GM18505 (cell line): Measurements from ENCODE around the gene EIF4G3.
"Not testable (repeated sequence)": the region's sequence is repeated elsewhere in the genome, so short reads cannot be mapped to it uniquely, and the experiment has no call there.

Experiments
- ATAC-seq: cut with Tn5 transposase; IDR thresholded peaks from one replicate; pipeline ENCODE4 v1.9.1; 2021; ENCODE audit not compliant: unreplicated experiment
- POLR2A ChIP-seq: IDR thresholded peaks from 4 replicates; pipeline ENCODE4 v1.6.1; 2011; ENCODE audit warnings: borderline replicate concordance; ENCODE audit not compliant: insufficient read depth, insufficient read length; ENCODE audit errors: extremely low read depth

The EIF4G3 gene

GRCh38 chr1:21027805-21028204, 148.9 kb downstream of the EIF4G3 start:
- ATAC-seq: no peak
- TF ChIP-seq POLR2A: no peak

- TF ChIP-seq POLR2A: no peak
- ATAC-seq: no peak
These were observed 151.8 kb downstream of the EIF4G3 start for GRCh38 chr1:21024918-21025317.

- ATAC-seq: not testable (repeated sequence)
These were observed 152.4 kb downstream of the EIF4G3 start for GRCh38 chr1:21024136-21024896.

GRCh38 chr1:21022279-21023040, 154.2 kb downstream of the EIF4G3 start:
- ATAC-seq: peak; percentile 90
- no peak for TF ChIP-seq POLR2A

- no peak for ATAC-seq
- TF ChIP-seq POLR2A: no peak
These were observed 155.4 kb downstream of the EIF4G3 start for GRCh38 chr1:21021311-21021710.

- no peak for TF ChIP-seq POLR2A
- ATAC-seq: no peak
These were observed 156.5 kb downstream of the EIF4G3 start for GRCh38 chr1:21020151-21020550.

GRCh38 chr1:21018673-21019072, 158.0 kb downstream of the EIF4G3 start:
- no peak for ATAC-seq
- TF ChIP-seq POLR2A: no peak

- TF ChIP-seq POLR2A: no peak
- no peak for ATAC-seq
These were observed 163.2 kb downstream of the EIF4G3 start for GRCh38 chr1:21013510-21013909.

- ATAC-seq: no peak
- no peak for TF ChIP-seq POLR2A
These were observed 163.8 kb downstream of the EIF4G3 start for GRCh38 chr1:21012937-21013336.

GRCh38 chr1:21007876-21008275, 168.8 kb downstream of the EIF4G3 start:
- ATAC-seq: no peak
- TF ChIP-seq POLR2A: no peak

- no peak for ATAC-seq
- TF ChIP-seq POLR2A: no peak
These were observed 171.0 kb downstream of the EIF4G3 start for GRCh38 chr1:21005466-21006239.

- ATAC-seq: no peak
- TF ChIP-seq POLR2A: no peak
These were observed 173.2 kb downstream of the EIF4G3 start for GRCh38 chr1:21003281-21004045.

GRCh38 chr1:21001042-21001441, 175.7 kb downstream of the EIF4G3 start:
- TF ChIP-seq POLR2A: no peak
- no peak for ATAC-seq
